ENCODE results near the gene HLF. TPM values are rescaled to one million over a fixed set of nuclear protein-coding genes. Genes with fewer than 3 reads are reported as not detected.

Gene HLF
- total RNA-seq, 1 experiment from 2014 or later, result 3.2 TPM

DNA sequence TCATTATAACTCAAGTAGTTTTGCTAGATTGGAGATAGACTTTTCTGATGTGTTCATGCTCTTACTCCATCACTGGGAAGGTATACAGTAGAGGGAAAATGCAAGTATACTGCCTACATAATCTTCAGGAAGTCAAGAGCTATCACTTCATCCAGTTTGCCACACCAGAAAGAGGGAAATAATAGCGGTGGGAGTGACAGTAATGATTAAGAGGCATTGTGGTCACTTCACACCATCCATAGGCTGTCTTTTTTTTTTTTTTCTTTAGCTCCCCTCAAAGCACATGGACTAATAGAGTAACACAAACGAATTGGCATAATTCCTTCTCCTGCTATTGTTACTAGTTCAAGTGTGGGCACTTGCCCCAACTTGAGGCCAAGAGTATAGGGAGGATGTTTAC lies 28.4 kb upstream of the HLF start:
- DNase-seq (ENCODE audit: low spot score), result no peak
- H3K4me3 ChIP-seq (ENCODE audit: low read depth, low read length, poor library complexity, severe bottlenecking), result no peak overlapping the region
- ChIA-PET POLR2A (ENCODE audit: low non-redundant PET) (interaction anchor here (1.2 kb wide), 1 partner anchor 28 kb away, joined by 17 read pairs; no protein-coding TSS in a partner anchor), CTCF (no interaction called here)
- no peaks in the 10 kb centered on the region for H3K36me3 ChIP-seq (ENCODE audit: insufficient read depth, low read length, poor library complexity, severe bottlenecking)
- TF ChIP-seq, protein P1, sequence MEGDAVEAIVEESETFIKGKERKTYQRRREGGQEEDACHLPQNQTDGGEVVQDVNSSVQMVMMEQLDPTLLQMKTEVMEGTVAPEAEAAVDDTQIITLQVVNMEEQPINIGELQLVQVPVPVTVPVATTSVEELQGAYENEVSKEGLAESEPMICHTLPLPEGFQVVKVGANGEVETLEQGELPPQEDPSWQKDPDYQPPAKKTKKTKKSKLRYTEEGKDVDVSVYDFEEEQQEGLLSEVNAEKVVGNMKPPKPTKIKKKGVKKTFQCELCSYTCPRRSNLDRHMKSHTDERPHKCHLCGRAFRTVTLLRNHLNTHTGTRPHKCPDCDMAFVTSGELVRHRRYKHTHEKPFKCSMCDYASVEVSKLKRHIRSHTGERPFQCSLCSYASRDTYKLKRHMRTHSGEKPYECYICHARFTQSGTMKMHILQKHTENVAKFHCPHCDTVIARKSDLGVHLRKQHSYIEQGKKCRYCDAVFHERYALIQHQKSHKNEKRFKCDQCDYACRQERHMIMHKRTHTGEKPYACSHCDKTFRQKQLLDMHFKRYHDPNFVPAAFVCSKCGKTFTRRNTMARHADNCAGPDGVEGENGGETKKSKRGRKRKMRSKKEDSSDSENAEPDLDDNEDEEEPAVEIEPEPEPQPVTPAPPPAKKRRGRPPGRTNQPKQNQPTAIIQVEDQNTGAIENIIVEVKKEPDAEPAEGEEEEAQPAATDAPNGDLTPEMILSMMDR (conservative IDR thresholded peaks at IDR 0.05; ENCODE audit: low read depth, low read length), result no peak
- no peak for TF ChIP-seq EZH2 (IDR thresholded peaks at IDR 0.05; ENCODE audit: borderline replicate concordance, low read depth, low read length, poor library complexity, severe bottlenecking)
- H3K4me1 ChIP-seq (ENCODE audit: insufficient read depth, low read length, poor library complexity, severe bottlenecking), result peaks cover 28% of the 10 kb centered on the region
- H3K27ac ChIP-seq (ENCODE audit: low read depth, low read length, poor library complexity, severe bottlenecking), result peak overlapping the region; percentile 77
- intact Hi-C loops (cut with micrococcal nuclease; ENCODE audit: unreplicated experiment), result no loop called here
- BruUV-seq (replicated peaks), result no TSS peak
- H3K27me3 ChIP-seq (replicated peaks; ENCODE audit: insufficient read depth, low read depth, low read length, poor library complexity), result no peaks in the 10 kb centered on the region
- no peaks in the 10 kb centered on the region for H3K9me3 ChIP-seq (ENCODE audit: low read depth, low read length, poor library complexity, severe bottlenecking)

DNA sequence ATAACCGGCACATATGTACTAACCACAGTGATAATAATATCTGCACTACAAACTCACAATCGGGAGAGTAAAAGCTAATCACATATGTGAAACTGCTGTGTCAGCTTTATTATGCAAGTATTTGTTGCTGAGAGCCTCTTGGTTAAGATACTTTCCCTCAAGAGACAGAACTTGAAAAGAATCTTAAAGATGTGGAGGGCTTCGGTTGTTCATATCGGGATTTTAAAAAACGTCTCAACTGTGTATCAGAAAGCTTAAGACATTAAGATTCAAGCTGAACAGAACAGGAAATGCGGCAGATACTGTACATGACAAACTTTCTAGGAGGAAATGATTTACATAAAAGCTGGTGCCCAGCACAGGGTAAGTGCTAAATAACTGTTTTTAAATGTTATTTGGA lies 27.5 kb upstream of the HLF start:
- ChIA-PET CTCF (interaction anchor here (0.7 to 0.8 kb wide), 2 partner anchors 259 to 635 kb away, joined by 4 to 11 read pairs; no protein-coding TSS in a partner anchor), POLR2A (ENCODE audit: low non-redundant PET) (interaction anchor here (1.2 kb wide), 1 partner anchor 29 kb away, joined by 17 read pairs; no protein-coding TSS in a partner anchor)
- no TSS peak for BruUV-seq (replicated peaks)
- no peaks in the 10 kb centered on the region for H3K36me3 ChIP-seq (ENCODE audit: insufficient read depth, low read length, poor library complexity, severe bottlenecking)
- H3K4me1 ChIP-seq (ENCODE audit: insufficient read depth, low read length, poor library complexity, severe bottlenecking), result peaks cover 28% of the 10 kb centered on the region
- TF ChIP-seq EZH2 (IDR thresholded peaks at IDR 0.05; ENCODE audit: borderline replicate concordance, low read depth, low read length, poor library complexity, severe bottlenecking), result no peak
- TF ChIP-seq, protein P1 (conservative IDR thresholded peaks at IDR 0.05; ENCODE audit: low read depth, low read length), result no peak
- DNase-seq (ENCODE audit: low spot score), result peak; percentile 75
- peak overlapping the region; percentile 7 for H3K4me3 ChIP-seq (ENCODE audit: low read depth, low read length, poor library complexity, severe bottlenecking)
- H3K27me3 ChIP-seq (replicated peaks; ENCODE audit: insufficient read depth, low read depth, low read length, poor library complexity), result no peaks in the 10 kb centered on the region
- no peaks in the 10 kb centered on the region for H3K9me3 ChIP-seq (ENCODE audit: low read depth, low read length, poor library complexity, severe bottlenecking)
- intact Hi-C loops (cut with micrococcal nuclease; ENCODE audit: unreplicated experiment), result no loop called here
- H3K27ac ChIP-seq (ENCODE audit: low read depth, low read length, poor library complexity, severe bottlenecking), result peak overlapping the region; percentile 77

GRCh38 chr17:55237841-55238178 lies 26.9 kb upstream of the HLF start:
- Histone ChIP-seq H3K27ac (ENCODE audit: low read depth, low read length, poor library complexity, severe bottlenecking) (peak overlapping the region; percentile 77), H3K27me3 (replicated peaks; ENCODE audit: insufficient read depth, low read depth, low read length, poor library complexity) (no peaks in the 10 kb centered on the region), H3K4me3 (ENCODE audit: low read depth, low read length, poor library complexity, severe bottlenecking) (peak overlapping the region; percentile 53), H3K9me3 (ENCODE audit: low read depth, low read length, poor library complexity, severe bottlenecking) (no peaks in the 10 kb centered on the region), H3K36me3 (ENCODE audit: insufficient read depth, low read length, poor library complexity, severe bottlenecking) (no peaks in the 10 kb centered on the region), H3K4me1 (ENCODE audit: insufficient read depth, low read length, poor library complexity, severe bottlenecking) (peaks cover 28% of the 10 kb centered on the region)
- BruUV-seq (replicated peaks), result TSS peak; percentile 96
- DNase-seq (ENCODE audit: low spot score), result no peak
- ChIA-PET CTCF (interaction anchor here (0.5 to 0.8 kb wide), 3 partner anchors 113 to 635 kb away, joined by 3 to 11 read pairs (median 3); no protein-coding TSS in a partner anchor), POLR2A (ENCODE audit: low non-redundant PET) (interaction anchor here (0.6 to 0.7 kb wide), 2 partner anchors 9 to 31 kb away, joined by 12 to 13 read pairs; no protein-coding TSS in a partner anchor)
- TF ChIP-seq, protein P1 (conservative IDR thresholded peaks at IDR 0.05; ENCODE audit: low read depth, low read length), result no peak
- TF ChIP-seq EZH2 (IDR thresholded peaks at IDR 0.05; ENCODE audit: borderline replicate concordance, low read depth, low read length, poor library complexity, severe bottlenecking), result no peak
- intact Hi-C loops (cut with micrococcal nuclease; ENCODE audit: unreplicated experiment), result loop anchor here (1.0 kb wide), 1 partner anchor 26 kb away; the partner anchor contains the start of gene HLF

Measured in A673 (cell line).